Trophoblast cell (in vitro differentiated cells and primary cell): ENCODE data around the gene SATB2.

Experiments used
- DNase-seq, 2 donors: peaks; one replicate each; pipeline ENCODE4 v3.0.0-alpha.2; 2016
- H2AFZ ChIP-seq: 2 replicates; pipeline ENCODE4 v1.6.1; 2013; ENCODE audit warnings: low read length, moderate library complexity, mild to moderate bottlenecking; ENCODE audit not compliant: insufficient read depth, poor library complexity
- H2AK5ac ChIP-seq: 2 replicates; pipeline ENCODE4 v1.6.1; 2013; ENCODE audit warnings: mild to moderate bottlenecking, low read length
- H2BK120ac ChIP-seq: 2 replicates; pipeline ENCODE4 v1.6.1; 2013; ENCODE audit warnings: low read length, mild to moderate bottlenecking, moderate library complexity; ENCODE audit not compliant: insufficient read depth, poor library complexity
- H2BK12ac ChIP-seq: 2 replicates; pipeline ENCODE4 v1.6.1; 2013; ENCODE audit warnings: mild to moderate bottlenecking, low read length, moderate library complexity
- H2BK5ac ChIP-seq: 2 replicates; pipeline ENCODE4 v1.6.1; 2013; ENCODE audit warnings: low read length, low read depth, moderate library complexity, mild to moderate bottlenecking; ENCODE audit not compliant: poor library complexity
- H3K14ac ChIP-seq: 2 replicates; pipeline ENCODE4 v1.6.1; 2013; ENCODE audit warnings: mild to moderate bottlenecking, low read length
- H3K18ac ChIP-seq: 2 replicates; pipeline ENCODE4 v1.6.1; 2013; ENCODE audit warnings: mild to moderate bottlenecking, low read length
- H3K23ac ChIP-seq: 2 replicates; pipeline ENCODE4 v1.6.1; 2013; ENCODE audit warnings: low read length
- H3K27ac ChIP-seq: 2 replicates; pipeline ENCODE4 v1.5.1; 2013; ENCODE audit warnings: low read depth, mild to moderate bottlenecking, inconsistent platforms, low read length, moderate library complexity
- H3K27me3 ChIP-seq: 2 replicates; pipeline ENCODE4 v1.6.1; 2013; ENCODE audit warnings: inconsistent platforms, mild to moderate bottlenecking, low read length, moderate library complexity; ENCODE audit not compliant: insufficient read depth
- H3K36me3 ChIP-seq, 2 experiments: 1 replicate in 1 of 2; 2 replicates in 1 of 2; pipeline ENCODE4 v1.6.1; 2013; ENCODE audit warnings: low read length in 2 of 2, mild to moderate bottlenecking in 2 of 2, moderate library complexity in 1 of 2; ENCODE audit not compliant: insufficient read depth in 2 of 2, control insufficient read depth in 1 of 2
- H3K4ac ChIP-seq: 2 replicates; pipeline ENCODE4 v1.6.1; 2013; ENCODE audit warnings: low read depth, mild to moderate bottlenecking, low read length, moderate library complexity
- H3K4me1 ChIP-seq, 2 experiments: 1 replicate in 1 of 2; 2 replicates in 1 of 2; pipeline ENCODE4 v1.6.1; 2013; ENCODE audit warnings: low read length in 2 of 2, mild to moderate bottlenecking in 2 of 2, moderate library complexity in 1 of 2; ENCODE audit not compliant: insufficient read depth in 2 of 2, control insufficient read depth in 1 of 2
- H3K4me2 ChIP-seq: 2 replicates; pipeline ENCODE4 v1.6.1; 2013; ENCODE audit warnings: inconsistent platforms, mild to moderate bottlenecking, low read length, moderate library complexity
- H3K4me3 ChIP-seq: 2 replicates; pipeline ENCODE4 v1.5.1; 2013; ENCODE audit warnings: mild to moderate bottlenecking, low read depth, low read length, inconsistent platforms
- H3K79me1 ChIP-seq: one replicate; pipeline ENCODE4 v1.6.1; 2013; ENCODE audit warnings: low read length
- H3K79me2 ChIP-seq: 2 replicates; pipeline ENCODE4 v1.6.1; 2013; ENCODE audit warnings: low read length, mild to moderate bottlenecking; ENCODE audit not compliant: control insufficient read depth, insufficient read depth, poor library complexity
- H3K9ac ChIP-seq: 2 replicates; pipeline ENCODE4 v1.6.1; 2013; ENCODE audit warnings: mild to moderate bottlenecking, low read length
- H3K9me3 ChIP-seq: 2 replicates; pipeline ENCODE4 v1.6.1; 2013; ENCODE audit warnings: low read depth, mild to moderate bottlenecking, control low read depth, inconsistent platforms, low read length; ENCODE audit not compliant: insufficient read depth
- H4K12ac ChIP-seq: 2 replicates; pipeline ENCODE4 v1.6.1; 2013; ENCODE audit warnings: low read depth, mild to moderate bottlenecking, low read length, moderate library complexity
- H4K8ac ChIP-seq: 2 replicates; pipeline ENCODE4 v1.6.1; 2013; ENCODE audit warnings: low read depth, mild to moderate bottlenecking, low read length, moderate library complexity
- H4K91ac ChIP-seq: one replicate; pipeline ENCODE4 v1.6.1; 2013; ENCODE audit warnings: low read depth, mild to moderate bottlenecking, low read length, moderate library complexity
- WGBS: extraction: QIAGEN DNeasy Blood & Tissue Kit; methylation state at CpG from one replicate; pipeline ENCODE4 v1.1.7; 2013; ENCODE audit warnings: missing lambda C conversion rate; ENCODE audit not compliant: insufficient read length, insufficient coverage; ENCODE audit errors: extremely low coverage; 5-methylcytosine and 5-hydroxymethylcytosine counted together

SATB2 gene

GRCh38 chr2:199414001-199414400 is 43.7 kb downstream of the SATB2 start:
- Histone ChIP-seq H2AK5ac (no peak overlapping the region), H3K27ac (no peak overlapping the region), H3K18ac (no peak overlapping the region), H2AFZ (no peak overlapping the region), H3K9ac (no peak overlapping the region), H3K36me3 (no peaks in the 10 kb centered on the region), H3K79me1 (no peaks in the 10 kb centered on the region), H3K14ac (no peak overlapping the region), H4K91ac (no peak overlapping the region), H4K12ac (no peak overlapping the region), H3K4me2 (no peak overlapping the region), H2BK12ac (no peak overlapping the region), H3K4ac (no peak overlapping the region), H3K9me3 (no peaks in the 10 kb centered on the region), H3K27me3 (no peaks in the 10 kb centered on the region), H3K4me1 (no peaks in the 10 kb centered on the region), H3K79me2 (no peaks in the 10 kb centered on the region), H3K23ac (no peak overlapping the region), H4K8ac (no peak overlapping the region), H2BK5ac (no peak overlapping the region), H3K4me3 (no peak overlapping the region), H2BK120ac (no peak overlapping the region)
- no CpG with 5 or more reads among the region's 3 CpGs for WGBS
- DNase-seq: no peak

- Histone ChIP-seq H2BK12ac (no peak overlapping the region), H3K27ac (no peak overlapping the region), H3K18ac (no peak overlapping the region), H2BK120ac (no peak overlapping the region), H3K23ac (no peak overlapping the region), H3K4me3 (no peak overlapping the region), H3K79me2 (no peaks in the 10 kb centered on the region), H2AFZ (no peak overlapping the region), H3K36me3 (no peaks in the 10 kb centered on the region), H4K91ac (no peak overlapping the region), H3K27me3 (no peaks in the 10 kb centered on the region), H2BK5ac (no peak overlapping the region), H4K12ac (no peak overlapping the region), H3K14ac (no peak overlapping the region), H3K4ac (no peak overlapping the region), H3K9me3 (no peaks in the 10 kb centered on the region), H3K4me2 (no peak overlapping the region), H3K9ac (no peak overlapping the region), H3K79me1 (no peaks in the 10 kb centered on the region), H3K4me1 (no peaks in the 10 kb centered on the region), H2AK5ac (no peak overlapping the region), H4K8ac (no peak overlapping the region)
- WGBS: no CpG with 5 or more reads among the region's 4 CpGs
- DNase-seq: no peak
Measured at GRCh38 chr2:199409759-199410529, 47.8 kb downstream of the SATB2 start.

GRCh38 chr2:199407421-199407820 is 50.3 kb downstream of the SATB2 start:
- Histone ChIP-seq H3K4ac (no peak overlapping the region), H3K36me3 (no peaks in the 10 kb centered on the region), H3K14ac (no peak overlapping the region), H4K8ac (no peak overlapping the region), H2BK5ac (no peak overlapping the region), H3K79me1 (no peaks in the 10 kb centered on the region), H3K9me3 (no peaks in the 10 kb centered on the region), H3K9ac (no peak overlapping the region), H2AK5ac (no peak overlapping the region), H2AFZ (no peak overlapping the region), H3K27me3 (no peaks in the 10 kb centered on the region), H4K12ac (no peak overlapping the region), H3K27ac (no peak overlapping the region), H2BK12ac (no peak overlapping the region), H4K91ac (no peak overlapping the region), H3K4me3 (no peak overlapping the region), H3K4me2 (no peak overlapping the region), H3K23ac (no peak overlapping the region), H3K4me1 (no peaks in the 10 kb centered on the region), H3K18ac (no peak overlapping the region), H2BK120ac (no peak overlapping the region), H3K79me2 (no peaks in the 10 kb centered on the region)
- no peak for DNase-seq

- no peak overlapping the region for H3K4me3 ChIP-seq
- no peak overlapping the region for H3K4ac ChIP-seq
- DNase-seq: no peak
- no peak overlapping the region for H4K91ac ChIP-seq
- no peaks in the 10 kb centered on the region for H3K79me2 ChIP-seq
- no peak overlapping the region for H3K4me2 ChIP-seq
- no peak overlapping the region for H3K27ac ChIP-seq
- no peaks in the 10 kb centered on the region for H3K4me1 ChIP-seq
- H2AK5ac ChIP-seq: no peak overlapping the region
- H2BK120ac ChIP-seq: no peak overlapping the region
- no peaks in the 10 kb centered on the region for H3K9me3 ChIP-seq
- H3K14ac ChIP-seq: no peak overlapping the region
- H3K18ac ChIP-seq: no peak overlapping the region
- H2BK12ac ChIP-seq: no peak overlapping the region
- no peaks in the 10 kb centered on the region for H3K79me1 ChIP-seq
- no peaks in the 10 kb centered on the region for H3K36me3 ChIP-seq
- H3K9ac ChIP-seq: no peak overlapping the region
- H3K27me3 ChIP-seq: no peaks in the 10 kb centered on the region
- no peak overlapping the region for H4K8ac ChIP-seq
- H4K12ac ChIP-seq: no peak overlapping the region
- no peak overlapping the region for H2BK5ac ChIP-seq
- H3K23ac ChIP-seq: no peak overlapping the region
- no peak overlapping the region for H2AFZ ChIP-seq
Measured at GRCh38 chr2:199405241-199405640, 52.5 kb downstream of the SATB2 start.
